OCI-LY1 (cell line): Measurements from ENCODE around the gene GMDS.

Experiments
- H2AFZ ChIP-seq: fragments of 200-600 bp; sonication (generic), shearing (Covaris generic); 2 replicates; pipeline ENCODE4 v1.6.0; 2014; ENCODE audit warnings: antibody characterized with exemption, mild to moderate bottlenecking, low read length
- H3F3A ChIP-seq: fragments of 200-600 bp; sonication (generic), shearing (Covaris generic); 2 replicates; pipeline ENCODE4 v1.6.0; 2014; ENCODE audit warnings: mild to moderate bottlenecking, antibody characterized with exemption, low read length, moderate library complexity; ENCODE audit not compliant: insufficient read depth
- H3K27ac ChIP-seq: fragments of 200-600 bp; sonication (generic); 2 replicates; pipeline ENCODE4 v1.5.1; 2014; ENCODE audit warnings: low read length, mixed run types, mild to moderate bottlenecking, low read depth; ENCODE audit not compliant: poor library complexity, severe bottlenecking
- H3K27me3 ChIP-seq: fragments of 200-600 bp; sonication (generic); 2 replicates; pipeline ENCODE4 v1.6.0; 2014; ENCODE audit warnings: antibody characterized with exemption, mild to moderate bottlenecking, low read length, moderate library complexity; ENCODE audit not compliant: insufficient read depth
- H3K36me3 ChIP-seq: fragments of 200-600 bp; sonication (generic); 2 replicates; pipeline ENCODE4 v1.6.1; 2014; ENCODE audit warnings: mild to moderate bottlenecking, antibody characterized with exemption, low read length, moderate library complexity, mixed read lengths; ENCODE audit not compliant: insufficient read depth
- H3K4me1 ChIP-seq: fragments of 200-600 bp; sonication (generic); 2 replicates; pipeline ENCODE4 v1.5.1; 2014; ENCODE audit warnings: mild to moderate bottlenecking, low read length, moderate library complexity; ENCODE audit not compliant: insufficient read depth, severe bottlenecking
- H3K4me2 ChIP-seq: fragments of 200-600 bp; sonication (generic), shearing (Covaris generic); 2 replicates; pipeline ENCODE4 v1.6.1; 2014; ENCODE audit warnings: low read length
- H3K4me3 ChIP-seq: fragments of 200-600 bp; sonication (generic); 2 replicates; pipeline ENCODE4 v1.5.1; 2014; ENCODE audit warnings: low read length, low read depth, mild to moderate bottlenecking, mixed read lengths; ENCODE audit not compliant: poor library complexity, severe bottlenecking
- H3K79me2 ChIP-seq: fragments of 200-600 bp; shearing (Covaris generic); 2 replicates; pipeline ENCODE4 v1.6.1; 2016; ENCODE audit warnings: mixed run types, low read length, mixed read lengths; ENCODE audit not compliant: insufficient read depth
- H3K9ac ChIP-seq: fragments of 200-600 bp; sonication (generic), shearing (Covaris generic); 2 replicates; pipeline ENCODE4 v1.6.1; 2014; ENCODE audit warnings: mild to moderate bottlenecking, low read length, mixed read lengths
- H3K9me2 ChIP-seq: fragments of 200-600 bp; sonication (generic), shearing (Covaris generic); 2 replicates; pipeline ENCODE4 v1.6.1; 2014; ENCODE audit warnings: low read depth, mild to moderate bottlenecking, low read length, mixed read lengths
- H3K9me3 ChIP-seq: fragments of 200-600 bp; shearing (Covaris generic); 2 replicates; pipeline ENCODE4 v1.6.1; 2014; ENCODE audit warnings: low read length, mixed read lengths
- H4K20me1 ChIP-seq: fragments of 200-600 bp; sonication (generic), shearing (Covaris generic); 2 replicates; pipeline ENCODE4 v1.6.0; 2016; ENCODE audit warnings: mild to moderate bottlenecking, low read length; ENCODE audit not compliant: insufficient read depth
- EZH2 ChIP-seq: fragments of 200-600 bp; sonication (generic), shearing (Covaris generic); IDR thresholded peaks from 2 replicates; pipeline ENCODE4 v1.8.0; 2017; ENCODE audit warnings: borderline replicate concordance, mixed run types, mild to moderate bottlenecking, antibody characterized with exemption, low read length, moderate library complexity, mixed read lengths
- TF ChIP-seq, protein P1 (sequence below): fragments of 200-600 bp; sonication (generic), shearing (Covaris generic); IDR thresholded peaks from 2 replicates; pipeline ENCODE4 v1.5.1; 2017; ENCODE audit warnings: mild to moderate bottlenecking, antibody characterized with exemption, low read length, moderate library complexity, mixed read lengths

Gene GMDS

DNA sequence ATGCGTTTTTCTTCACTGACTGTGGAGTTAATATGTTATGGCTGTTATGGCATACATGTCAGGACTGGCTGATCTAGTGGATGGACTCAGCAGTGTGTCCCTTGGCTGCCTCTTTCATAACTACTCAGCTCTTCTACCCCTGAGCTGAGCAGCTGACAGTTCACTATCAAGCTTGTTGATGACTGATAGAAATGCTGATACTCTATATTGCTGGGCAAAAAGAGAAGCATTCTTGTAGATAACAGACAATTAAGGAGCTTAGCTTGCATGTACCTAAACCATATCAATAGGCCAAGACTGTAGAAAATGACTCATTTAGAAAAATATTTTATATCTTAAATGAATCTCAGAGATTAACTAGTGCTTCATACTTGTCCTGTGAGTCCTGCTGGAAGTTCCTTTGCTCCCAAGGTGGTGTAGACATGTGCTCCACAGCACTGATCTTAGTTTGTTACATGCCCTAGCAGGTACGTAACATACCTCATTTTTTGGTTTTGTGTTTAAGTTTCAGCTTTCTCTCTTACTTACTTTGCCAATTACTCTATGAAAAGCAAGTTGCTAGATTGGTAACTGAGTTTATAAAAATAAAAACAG lies 236.9 kb downstream of the GMDS start:
- H3K9me3 ChIP-seq, result peaks cover 4% of the 10 kb centered on the region; the same call in 1 of the 2 replicates
- no peaks in the 10 kb centered on the region for H3F3A ChIP-seq
- TF ChIP-seq, protein P1, sequence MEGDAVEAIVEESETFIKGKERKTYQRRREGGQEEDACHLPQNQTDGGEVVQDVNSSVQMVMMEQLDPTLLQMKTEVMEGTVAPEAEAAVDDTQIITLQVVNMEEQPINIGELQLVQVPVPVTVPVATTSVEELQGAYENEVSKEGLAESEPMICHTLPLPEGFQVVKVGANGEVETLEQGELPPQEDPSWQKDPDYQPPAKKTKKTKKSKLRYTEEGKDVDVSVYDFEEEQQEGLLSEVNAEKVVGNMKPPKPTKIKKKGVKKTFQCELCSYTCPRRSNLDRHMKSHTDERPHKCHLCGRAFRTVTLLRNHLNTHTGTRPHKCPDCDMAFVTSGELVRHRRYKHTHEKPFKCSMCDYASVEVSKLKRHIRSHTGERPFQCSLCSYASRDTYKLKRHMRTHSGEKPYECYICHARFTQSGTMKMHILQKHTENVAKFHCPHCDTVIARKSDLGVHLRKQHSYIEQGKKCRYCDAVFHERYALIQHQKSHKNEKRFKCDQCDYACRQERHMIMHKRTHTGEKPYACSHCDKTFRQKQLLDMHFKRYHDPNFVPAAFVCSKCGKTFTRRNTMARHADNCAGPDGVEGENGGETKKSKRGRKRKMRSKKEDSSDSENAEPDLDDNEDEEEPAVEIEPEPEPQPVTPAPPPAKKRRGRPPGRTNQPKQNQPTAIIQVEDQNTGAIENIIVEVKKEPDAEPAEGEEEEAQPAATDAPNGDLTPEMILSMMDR, result no peak
- TF ChIP-seq EZH2, result no peak

DNA sequence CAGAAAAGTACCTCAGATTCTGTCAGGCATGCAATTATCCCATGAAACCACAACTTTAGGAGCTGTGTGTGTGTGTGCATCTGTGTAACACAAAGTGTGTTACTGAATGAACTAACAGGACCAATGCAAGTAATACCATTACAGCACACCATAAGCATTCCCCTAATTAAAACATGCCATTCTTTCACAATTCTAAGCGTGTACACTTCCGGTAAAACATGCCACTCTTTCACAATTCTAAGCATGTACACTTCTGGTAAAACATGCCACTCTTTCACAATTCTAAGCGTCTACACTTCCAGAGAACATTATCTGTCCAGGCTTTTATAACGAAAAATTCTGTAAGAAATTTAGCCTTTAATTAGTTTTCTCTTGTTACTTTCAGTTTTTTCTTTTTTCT lies 238.2 kb downstream of the GMDS start:
- H3F3A ChIP-seq, result no peaks in the 10 kb centered on the region
- peaks cover 4% of the 10 kb centered on the region; the same call in 1 of the 2 replicates for H3K9me3 ChIP-seq
- no peaks in the 10 kb centered on the region for H3K79me2 ChIP-seq
- no peak overlapping the region for H3K4me3 ChIP-seq
- no peaks in the 10 kb centered on the region for H4K20me1 ChIP-seq
- H2AFZ ChIP-seq, result no peak overlapping the region
- H3K4me1 ChIP-seq, result no peaks in the 10 kb centered on the region
- no peaks in the 10 kb centered on the region for H3K27me3 ChIP-seq
- H3K9me2 ChIP-seq, result no peaks in the 10 kb centered on the region
- H3K4me2 ChIP-seq, result no peak overlapping the region
- no peak overlapping the region for H3K27ac ChIP-seq
- H3K9ac ChIP-seq, result no peak overlapping the region
- no peaks in the 10 kb centered on the region for H3K36me3 ChIP-seq
- TF ChIP-seq, protein P1, result no peak
- TF ChIP-seq EZH2, result no peak

More for the DNA sequence above, 236.9 kb downstream of the GMDS start:
- Histone ChIP-seq H4K20me1 (no peaks in the 10 kb centered on the region), H3K36me3 (no peaks in the 10 kb centered on the region), H3K79me2 (no peaks in the 10 kb centered on the region), H3K4me2 (no peak overlapping the region), H2AFZ (no peak overlapping the region), H3K27me3 (no peaks in the 10 kb centered on the region), H3K9ac (no peak overlapping the region), H3K4me3 (no peak overlapping the region), H3K4me1 (no peaks in the 10 kb centered on the region), H3K27ac (no peak overlapping the region), H3K9me2 (no peaks in the 10 kb centered on the region)

DNA sequence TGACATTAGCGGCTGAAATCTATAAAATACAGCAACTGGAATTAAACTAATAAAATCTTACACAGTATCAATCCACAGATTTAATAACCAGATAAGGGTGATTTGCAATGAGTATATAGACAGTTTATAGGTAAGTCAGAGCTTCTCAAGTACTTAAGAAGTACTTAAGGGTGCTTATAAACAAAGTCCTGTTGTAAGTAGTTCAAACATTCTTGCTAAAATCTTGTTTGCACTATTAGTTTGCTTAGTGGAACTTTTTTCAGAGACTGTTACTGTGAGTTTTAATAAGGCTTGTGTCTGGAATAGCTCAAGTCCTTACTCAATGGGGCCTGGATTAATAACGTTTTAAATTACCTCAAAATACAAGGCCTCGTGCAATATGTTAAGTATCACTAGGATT lies 240.5 kb downstream of the GMDS start:
- no peak for TF ChIP-seq EZH2
- TF ChIP-seq, protein P1, result no peak

More for the DNA sequence above, 240.5 kb downstream of the GMDS start:
- Histone ChIP-seq H3K9me3 (peaks cover 9% of the 10 kb centered on the region; the same call in 1 of the 2 replicates), H3K79me2 (no peaks in the 10 kb centered on the region), H3K4me2 (no peak overlapping the region), H3K9ac (no peak overlapping the region), H3K27ac (no peak overlapping the region), H3K27me3 (no peaks in the 10 kb centered on the region), H3F3A (no peaks in the 10 kb centered on the region), H3K4me3 (no peak overlapping the region), H3K4me1 (no peaks in the 10 kb centered on the region), H2AFZ (no peak overlapping the region), H4K20me1 (no peaks in the 10 kb centered on the region), H3K36me3 (no peaks in the 10 kb centered on the region), H3K9me2 (no peaks in the 10 kb centered on the region)
